ENCODE results near the gene NOTCH1. TPM values are rescaled to one million over a fixed set of nuclear protein-coding genes. Genes with fewer than 3 reads are reported as not detected.

The NOTCH1 gene
- total and polyA plus RNA-seq, 2 of the 8 experiments (the other 6 are each of a cell fraction or from before 2014, with no cell fraction given): 6.9 to 55.6 TPM

GRCh38 chr9:136496181-136496580, 49.7 kb downstream of the NOTCH1 start (continued):
- no peak for TF ChIP-seq CHD7 (IDR thresholded peaks at IDR 0.05; ENCODE audit: insufficient replicate concordance, low read length)
